H1 (cell line): ENCODE data around the gene AP2A1. TPM values are rescaled to one million over a fixed set of nuclear protein-coding genes. Genes with fewer than 3 reads are reported as not detected.

Experiments used
- BRCA1 ChIP-seq: IDR thresholded peaks from 2 replicates; pipeline ENCODE4 v1.6.1; 2012; ENCODE audit warnings: low read depth, low read length, improper control_type of control experiment
- RBBP5 ChIP-seq: IDR thresholded peaks from 2 replicates; pipeline ENCODE4 v1.7.1; 2012; ENCODE audit warnings: low read depth, mild to moderate bottlenecking, inconsistent platforms, low read length, moderate library complexity, borderline replicate concordance
- polyA plus RNA-seq, 7 experiments: library from polyadenylated mRNA; depleted of rRNA in 3 of 7; stranded (reverse) in 5 of 7; unstranded in 2 of 7; fragments of >200 nt in 5 of 7; fragments of 200-250 nt in 2 of 7; gene quantifications; 1 replicate in 5 of 7; 2 replicates in 1 of 7; 4 replicates in 1 of 7; pipeline versions ENCODE4 v1.2.1 to v1.2.3, GENCODE V29; 2011 to 2013; ENCODE audit warnings: missing spikeins in 2 of 7, mixed read lengths in 2 of 7
- total RNA-seq: library from RNA; stranded (reverse); fragmentation: NEBNext Ultra II Directional; extraction: Animal tissue kit (Norgen Biotek cat#: 25700); gene quantifications from 2 replicates; pipeline ENCODE4 v1.2.1, GENCODE V29; 2021

The AP2A1 gene
- total and polyA plus RNA-seq, 2 of the 8 experiments (the other 6 are each of a cell fraction or from before 2014, with no cell fraction given), result 105 to 106 TPM

- TF ChIP-seq BRCA1 (no peak), RBBP5 (no peak)
These were observed 41.3 kb downstream of the AP2A1 start (continued) for GRCh38 chr19:49807904-49808675.
